A549 treated with DMSO at 1 μM for 4 hours (cell line): ENCODE measurements around the gene CNOT8. TPM values are rescaled to one million over a fixed set of nuclear protein-coding genes. Genes with fewer than 3 reads are reported as not detected.

Source experiments
- total RNA-seq: library from RNA; stranded (reverse); fragments of 200-300 nt; extraction: Qiagen RNA extraction; gene quantifications from 5 replicates; pipeline ENCODE4 v1.2.3, GENCODE V29; 2022; ENCODE audit warnings: low read depth

Gene CNOT8
- 34.0 to 40.2 TPM (median 38.5 TPM) in 5 replicates for total RNA-seq

GRCh38 chr5:154858297-154858971 lies at the start of gene CNOT8:
Gene CNOT8, plus strand, starts transcription at chr5:154858627. Its CDS starts 4,652 bp downstream, at chr5:154863279.

GRCh38 chr5:154850255-154851062 lies 8.0 kb upstream of the CNOT8 start, which contains the start of gene FAXDC2:
Gene FAXDC2, minus strand, starts transcription at chr5:154850603. Its CDS starts 12,425 bp downstream, at chr5:154838178.

Other genes starting within 250 kb of the CNOT8 start
- 136 to 159 TPM (median 147 TPM) in 5 replicates for gene LARP1, start 103.2 kb upstream of the CNOT8 start, total RNA-seq
- gene FAXDC2, start 8.0 kb upstream of the CNOT8 start, total RNA-seq, result 0.07 to 0.13 TPM (median 0.10 TPM) in 5 replicates
- gene GEMIN5, start 79.6 kb downstream of the CNOT8 start, total RNA-seq, result 26.8 to 30.2 TPM (median 28.3 TPM) in 5 replicates
- 47.3 to 63.0 TPM (median 60.1 TPM) in 5 replicates for gene MRPL22, start 82.4 kb downstream of the CNOT8 start, total RNA-seq
- gene KIF4B, start 155.1 kb downstream of the CNOT8 start, total RNA-seq, result 0.03 to 0.05 TPM (median 0.04 TPM) in 3 of 5 replicates, not detected in the others